SK-N-DZ (cell line): Measurements from ENCODE around the gene KATNIP. TPM values are rescaled to one million over a fixed set of nuclear protein-coding genes. Genes with fewer than 3 reads are reported as not detected.

Source experiments
- DNase-seq: peaks from one replicate; pipeline ENCODE4 v3.0.0-alpha.2; 2015; ENCODE audit warnings: low spot score
- polyA plus RNA-seq, 2 experiments: library from polyadenylated mRNA; depleted of rRNA; stranded (reverse); fragments of >200 nt; gene quantifications; 2 replicates each; pipeline ENCODE4 v1.2.3, GENCODE V29; 2014

The KATNIP gene
- 3.9 and 8.8 TPM in 2 replicates for polyA plus RNA-seq (2014; cell fraction: cytosol; rRNA removed)
- 22.8 and 40.8 TPM in 2 replicates for polyA plus RNA-seq (2014; cell fraction: nucleus; rRNA removed)

- DNase-seq = peak; percentile 97
Observed at GRCh38 chr16:27549746-27550581, at the start of gene KATNIP, which contains the start of gene GTF3C1. KATNIP (plus strand) TSS chr16:27550144; CDS start chr16:27550171, 27 bp downstream. GTF3C1 (minus strand) TSS chr16:27549913; CDS start chr16:27549890, 23 bp downstream.

GRCh38 chr16:27500801-27501200 is 49.1 kb upstream of the KATNIP start:
- DNase-seq = no peak

GRCh38 chr16:27503662-27504061 is 46.3 kb upstream of the KATNIP start:
- DNase-seq = no peak

- no peak for DNase-seq
Observed at GRCh38 chr16:27505297-27506236, 44.4 kb upstream of the KATNIP start.

- DNase-seq = no peak
Observed at GRCh38 chr16:27506771-27507170, 43.2 kb upstream of the KATNIP start.

- DNase-seq = no peak
Observed at GRCh38 chr16:27508476-27508875, 41.5 kb upstream of the KATNIP start.

- no peak for DNase-seq
Observed at GRCh38 chr16:27511657-27512448, 38.1 kb upstream of the KATNIP start.

GRCh38 chr16:27514806-27515205 is 35.1 kb upstream of the KATNIP start:
- no peak for DNase-seq

- DNase-seq = peak; percentile 18
Observed at GRCh38 chr16:27515874-27516353, 34.0 kb upstream of the KATNIP start.

- DNase-seq = no peak
Observed at GRCh38 chr16:27516365-27516764, 33.6 kb upstream of the KATNIP start.

GRCh38 chr16:27517664-27518063 is 32.3 kb upstream of the KATNIP start:
- no peak for DNase-seq

- no peak for DNase-seq
Observed at GRCh38 chr16:27518226-27518625, 31.7 kb upstream of the KATNIP start.

GRCh38 chr16:27520982-27521673 is 28.8 kb upstream of the KATNIP start:
- no peak for DNase-seq

GRCh38 chr16:27522173-27522707 is 27.7 kb upstream of the KATNIP start:
- DNase-seq = no peak

- DNase-seq = no peak
Observed at GRCh38 chr16:27526180-27526579, 23.8 kb upstream of the KATNIP start.

GRCh38 chr16:27528294-27528693 is 21.6 kb upstream of the KATNIP start:
- DNase-seq = no peak

- no peak for DNase-seq
Observed at GRCh38 chr16:27529962-27530361, 20.0 kb upstream of the KATNIP start.

GRCh38 chr16:27531186-27531585 is 18.8 kb upstream of the KATNIP start:
- DNase-seq = no peak

- no peak for DNase-seq
Observed at GRCh38 chr16:27531826-27532800, 17.8 kb upstream of the KATNIP start.
